ENCODE results near the gene ZNF311.

The ZNF311 gene

GRCh38 chr6:29005183-29005885, at the start of gene ZNF311:
TSS of gene ZNF311 (minus strand) at chr6:29005315. CDS start at chr6:29003954, 1,361 bp downstream.
- DNase-seq: peak; percentile 57

- DNase-seq: no peak
Measured at GRCh38 chr6:29051680-29052079, 46.6 kb upstream of the ZNF311 start.

DNA sequence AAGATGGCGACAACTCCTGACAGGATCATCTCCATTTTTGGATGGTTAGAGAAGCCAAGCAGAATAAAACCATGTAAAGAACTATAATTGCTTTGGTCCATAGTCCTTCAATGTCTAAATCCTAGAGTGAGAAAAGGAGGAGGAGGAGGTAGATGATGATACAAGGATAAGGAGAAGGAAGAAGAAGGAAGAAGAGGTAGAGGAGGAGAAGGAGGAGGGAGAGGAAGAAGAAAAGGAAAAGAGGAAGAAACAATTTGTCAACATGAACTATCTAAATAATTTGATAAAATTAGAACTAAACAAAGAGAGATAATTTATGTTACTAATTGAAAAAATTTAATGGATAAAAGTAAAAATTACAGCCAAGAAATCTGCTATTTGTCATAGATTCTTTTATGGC, 40.0 kb upstream of the ZNF311 start, which contains the start of gene OR2W1:
TSS of gene OR2W1 (minus strand) at position 101 of the 400 bp plus-strand sequence. CDS start at position 101, 0 bp downstream.
- DNase-seq: no peak

GRCh38 chr6:29035951-29036350, 30.8 kb upstream of the ZNF311 start:
- DNase-seq: no peak

DNA sequence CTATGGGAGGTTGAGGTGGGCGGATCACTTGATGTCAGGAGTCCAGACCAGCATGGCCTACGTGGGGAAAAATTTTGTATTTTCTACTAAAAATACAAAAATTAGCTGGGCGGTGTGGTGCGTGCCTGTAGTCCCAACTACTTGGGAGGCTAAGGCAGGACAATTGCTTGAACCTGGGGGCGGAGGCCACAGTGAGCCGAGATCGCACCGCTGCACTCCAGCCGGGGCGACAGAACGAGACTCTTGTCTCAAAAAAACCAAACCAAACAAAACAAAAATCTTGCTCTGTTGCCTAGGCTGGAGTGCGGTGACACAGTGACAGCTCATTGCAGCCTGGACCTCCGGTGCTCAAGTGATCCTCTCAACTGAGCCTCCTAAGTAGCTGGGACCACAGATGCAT, 23.7 kb upstream of the ZNF311 start:
- DNase-seq: no peak

GRCh38 chr6:29025927-29026585, 20.9 kb upstream of the ZNF311 start:
- no peak for DNase-seq

DNA sequence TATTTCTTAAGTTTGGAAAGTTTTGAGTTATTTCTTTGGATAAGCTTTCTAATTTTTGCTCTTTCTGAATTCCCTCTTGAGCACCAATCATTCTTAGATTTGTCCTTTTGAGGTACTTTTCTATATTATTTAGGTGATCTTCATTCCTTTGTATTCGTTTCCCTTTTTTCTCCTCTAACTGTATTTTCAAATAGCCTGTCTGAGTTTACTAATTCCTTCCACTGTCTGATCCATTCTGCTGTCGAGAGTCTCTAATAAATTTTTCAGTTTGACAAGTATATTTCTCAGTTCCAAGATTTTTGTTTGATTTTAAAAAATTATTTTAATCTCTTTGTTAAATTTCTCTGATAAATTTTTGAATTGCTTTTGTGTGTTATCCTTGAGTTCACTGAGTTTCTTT, 16.3 kb upstream of the ZNF311 start:
- DNase-seq: no peak

- no peak for DNase-seq
Measured at GRCh38 chr6:29019629-29020028, 14.5 kb upstream of the ZNF311 start.

DNA sequence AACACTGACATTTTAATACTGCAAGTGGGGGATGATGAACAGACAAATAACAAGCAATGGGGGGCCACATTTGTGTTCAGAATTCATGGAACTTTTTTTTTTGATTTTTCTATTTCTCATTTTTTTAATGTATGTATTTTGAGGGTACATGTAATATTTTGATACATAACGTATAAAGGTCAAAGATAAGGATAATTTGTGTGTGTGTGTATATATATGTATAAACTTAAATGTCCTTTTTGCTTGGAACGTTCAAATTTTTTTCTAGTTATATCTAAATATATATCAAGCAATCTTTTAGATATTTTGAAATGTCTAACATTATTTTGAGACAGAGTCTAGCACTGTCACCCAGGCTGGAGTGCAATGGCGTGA, 12.3 kb upstream of the ZNF311 start:
- DNase-seq: no peak

DNA sequence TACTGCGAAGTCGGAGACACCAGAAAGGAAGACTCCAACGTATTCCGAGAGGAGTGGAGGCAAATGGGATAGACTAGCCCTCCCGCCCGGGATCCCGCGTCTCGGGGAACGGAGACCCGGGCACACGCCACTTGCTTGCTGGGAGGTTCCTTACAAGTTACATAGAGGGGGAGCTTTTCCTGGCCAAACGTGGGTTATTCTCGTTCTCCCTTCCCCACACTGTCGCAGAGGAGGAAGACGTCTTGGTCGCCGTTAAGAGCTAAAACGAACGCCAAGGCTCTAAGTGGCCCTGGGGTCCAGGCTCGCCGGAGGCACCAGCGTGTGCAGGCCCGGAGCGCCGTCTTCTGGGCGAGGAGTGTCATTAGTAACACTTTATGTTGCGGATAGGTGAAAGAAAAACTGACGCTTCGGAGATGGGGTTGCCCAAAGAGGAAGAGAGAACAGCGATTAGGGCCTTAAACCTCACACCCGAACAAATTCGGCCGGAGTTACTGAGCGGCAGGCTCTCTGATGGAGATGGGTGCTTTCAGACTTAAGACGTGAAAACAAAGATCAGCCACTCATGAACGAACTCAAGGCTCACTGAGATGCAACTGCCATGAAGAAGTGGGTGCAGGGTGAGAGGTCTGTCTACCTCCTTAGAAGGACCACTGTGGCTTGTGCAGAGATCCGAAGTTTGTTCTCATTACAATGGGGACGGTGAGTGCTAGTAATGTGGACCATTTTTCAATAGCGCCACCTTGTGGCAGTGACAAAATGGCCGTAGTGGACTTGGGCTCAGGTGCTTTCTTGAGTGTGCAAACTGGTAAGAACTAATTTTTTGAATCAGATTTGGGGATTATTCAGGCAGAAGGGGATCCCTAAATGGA, 11.7 kb upstream of the ZNF311 start:
- DNase-seq: peak; percentile 87

DNA sequence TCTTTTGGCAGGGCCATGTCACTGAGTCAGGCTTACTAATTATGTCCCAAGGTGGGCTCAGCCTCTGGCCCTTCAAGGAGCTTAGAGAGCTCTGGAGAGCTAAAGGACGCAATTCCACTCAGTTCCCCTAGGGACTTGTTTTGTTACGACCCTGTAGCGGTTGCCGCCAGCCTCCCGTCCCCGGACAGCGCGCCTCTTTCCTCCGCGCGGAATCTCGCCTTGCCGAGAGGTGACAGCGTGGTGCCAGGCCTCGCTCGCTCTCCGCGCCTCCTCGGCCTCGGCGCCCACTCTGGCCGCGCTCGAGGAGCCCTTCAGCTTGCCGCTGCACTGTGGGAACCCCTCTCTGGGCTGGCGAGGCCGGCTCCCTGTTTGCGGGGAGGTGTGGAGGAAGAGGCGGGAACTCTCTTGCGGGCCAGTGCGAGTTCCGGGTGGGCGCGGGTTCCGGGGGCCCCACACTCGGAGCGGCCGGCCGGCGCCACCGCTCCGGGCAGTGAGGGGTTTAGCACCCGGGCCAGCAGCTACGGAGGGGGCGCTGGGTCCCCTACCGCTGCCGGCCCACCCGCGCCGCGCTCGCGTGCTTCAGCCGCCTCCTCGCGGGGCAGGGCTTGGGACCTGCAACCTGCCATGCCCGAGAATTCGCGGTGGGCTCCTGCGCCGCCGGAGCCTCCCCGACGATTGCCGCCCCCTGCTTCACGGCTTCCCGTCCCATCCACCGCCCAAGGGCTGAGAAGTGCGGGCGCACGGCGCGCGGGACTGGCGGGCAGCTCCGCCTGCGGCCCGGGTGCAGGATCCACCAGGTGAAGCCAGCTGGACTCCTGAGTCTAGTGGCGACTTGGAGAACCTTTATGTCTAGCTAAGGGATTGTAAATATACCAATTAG, 9.9 kb upstream of the ZNF311 start:
- no peak for DNase-seq

DNA sequence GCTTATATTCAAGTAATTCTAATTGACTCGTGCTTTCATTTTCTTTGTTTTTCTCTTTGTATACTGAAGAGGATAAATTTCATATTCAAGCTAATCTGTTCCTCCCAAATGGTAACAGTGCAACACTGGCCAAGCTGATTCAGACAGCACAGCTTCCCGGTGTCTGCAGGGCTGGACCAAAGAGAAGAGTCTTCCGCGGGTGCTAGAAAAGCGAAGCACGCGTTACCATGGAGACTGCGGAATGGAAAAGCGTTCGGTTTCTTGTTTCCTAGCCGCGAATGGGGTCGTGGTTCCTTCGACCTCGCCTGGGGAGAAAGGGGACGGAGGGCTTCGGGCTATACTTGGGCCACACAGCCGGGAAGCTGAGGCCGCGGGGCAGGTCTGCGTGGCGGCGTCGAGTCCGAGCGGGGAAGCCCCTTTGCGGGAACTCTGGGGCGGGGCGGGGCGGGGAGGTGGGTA, 6.2 kb upstream of the ZNF311 start:
- peak; percentile 49 for DNase-seq

- DNase-seq: no peak
Measured at GRCh38 chr6:29009358-29009757, 4.2 kb upstream of the ZNF311 start.

- no peak for DNase-seq
Measured at GRCh38 chr6:29008089-29008488, 3.0 kb upstream of the ZNF311 start.

DNA sequence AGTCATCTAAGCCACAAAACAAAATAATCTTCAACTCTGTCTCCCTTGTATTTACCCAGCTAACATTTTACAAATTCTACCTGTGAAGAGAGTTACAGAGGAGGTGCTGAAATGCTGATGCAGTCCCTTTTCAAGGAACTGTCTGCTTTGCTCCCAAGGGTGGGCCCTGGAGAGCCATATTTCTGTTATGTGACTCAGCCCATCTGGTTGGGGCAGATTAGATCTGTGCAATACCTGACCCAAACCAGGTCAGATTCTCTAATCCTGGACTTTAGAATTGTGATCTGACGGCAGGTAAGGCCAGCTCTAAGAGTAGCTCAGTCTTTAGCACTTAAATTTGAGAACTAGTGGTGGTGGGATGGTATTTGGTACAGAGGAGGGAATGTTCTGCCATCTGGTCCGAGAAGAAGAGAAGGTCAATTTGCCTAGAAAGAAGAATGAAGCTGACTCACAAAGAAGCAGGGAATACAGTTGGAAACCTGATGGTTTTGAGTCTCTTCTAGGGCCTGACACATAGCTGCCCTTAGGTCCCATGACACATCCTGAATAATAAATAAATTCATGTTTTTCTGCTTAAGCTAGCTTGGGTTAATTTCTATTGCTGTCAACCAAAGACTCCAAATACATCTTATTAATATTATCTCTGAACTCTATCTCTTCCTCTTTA, 8.1 kb downstream of the ZNF311 start:
- no peak for DNase-seq

DNA sequence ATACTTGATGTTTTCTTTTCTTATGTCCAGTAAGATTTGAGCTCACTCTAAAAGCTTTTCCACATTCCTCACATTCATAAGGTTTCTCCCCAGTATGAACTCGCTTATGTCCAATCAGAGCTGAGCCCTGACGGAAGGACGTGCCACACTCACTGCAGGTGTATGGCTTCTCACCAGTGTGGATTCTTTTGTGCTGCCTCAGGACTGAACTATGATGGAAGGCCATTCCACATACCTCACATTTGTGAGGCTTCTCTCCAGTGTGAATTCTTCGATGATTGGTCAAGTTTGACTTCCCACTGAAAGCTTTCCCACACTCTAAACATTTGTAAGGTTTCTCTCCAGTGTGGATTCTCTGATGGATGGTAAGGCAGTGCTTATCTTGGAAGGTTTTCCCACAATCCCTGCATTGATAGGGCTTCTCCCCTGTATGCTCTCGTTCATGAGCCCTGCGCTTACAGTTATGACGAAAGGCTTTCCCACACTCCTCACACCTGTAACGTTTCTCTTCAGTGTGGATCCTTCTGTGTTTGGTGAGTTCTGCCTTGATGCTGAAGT, 9.9 kb downstream of the ZNF311 start:
- no peak for DNase-seq

DNA sequence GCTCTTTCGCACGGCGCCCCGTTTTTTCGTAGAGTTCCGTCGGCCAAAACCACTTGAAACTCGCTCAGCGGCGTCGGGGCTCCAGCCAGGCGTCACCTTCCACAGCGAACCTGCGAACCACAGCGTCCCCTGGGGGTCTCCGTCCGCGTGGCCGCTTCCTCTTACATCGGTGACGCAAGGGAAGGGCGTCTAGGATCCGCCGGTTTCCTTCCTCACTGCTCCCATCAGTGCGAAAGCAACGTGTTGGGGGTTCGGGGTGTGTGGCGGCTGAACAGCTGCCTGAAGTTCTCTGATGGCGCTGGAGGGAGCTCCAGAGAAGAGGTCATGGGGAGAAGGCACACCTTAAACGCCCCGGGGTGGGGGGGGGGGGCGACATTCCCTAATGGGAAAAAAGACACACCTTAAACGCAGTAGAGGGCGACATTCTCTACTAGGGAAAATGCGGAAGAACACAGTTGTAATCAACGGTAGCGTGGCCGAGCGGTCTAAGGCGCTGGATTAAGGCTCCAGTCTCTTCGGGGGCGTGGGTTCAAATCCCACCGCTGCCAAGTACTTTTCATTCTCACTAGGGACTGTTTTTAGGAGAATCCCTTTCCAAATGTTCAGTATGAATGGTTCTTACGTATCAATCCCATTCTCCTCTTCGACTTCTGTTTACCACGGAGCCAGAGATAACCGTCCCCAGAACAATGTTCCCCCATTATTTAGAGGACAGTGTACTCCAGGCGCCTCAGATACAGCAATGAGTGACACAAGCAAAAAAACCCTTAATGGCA, 16.4 kb downstream of the ZNF311 start:
- peak; percentile 79 for DNase-seq

DNA sequence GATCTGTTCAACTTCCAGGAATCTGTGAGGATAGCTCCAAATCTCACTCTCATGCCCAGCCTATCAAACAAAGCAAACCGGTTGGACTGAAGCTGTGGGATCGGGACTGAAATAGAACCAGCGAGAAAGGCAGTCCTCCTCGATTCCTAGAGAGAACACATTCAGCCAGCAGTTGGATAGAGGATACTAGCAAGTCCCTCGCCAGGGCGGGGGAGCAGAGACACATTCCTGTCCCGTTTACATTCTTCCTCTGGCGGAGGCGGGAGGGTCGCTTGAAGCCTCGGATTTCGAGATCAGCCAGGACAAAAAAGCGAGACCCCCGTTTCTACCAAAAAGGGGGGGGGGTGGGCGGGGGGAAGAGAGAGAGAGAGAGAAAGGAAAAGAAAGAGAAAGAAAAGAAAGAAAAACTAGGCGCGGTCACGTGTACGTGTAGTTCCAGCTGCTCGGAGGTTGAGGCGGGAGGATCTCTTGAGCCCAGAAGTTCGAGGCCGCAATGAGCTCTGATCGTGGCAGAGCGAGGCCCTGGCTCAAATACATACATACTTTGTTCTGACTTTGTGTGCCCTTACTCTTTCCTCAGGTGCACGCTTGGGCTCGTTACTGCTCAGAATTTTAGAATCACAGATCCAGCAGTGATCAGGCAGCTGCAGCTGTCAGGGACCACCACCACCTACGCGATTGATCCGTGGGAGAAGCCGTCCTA, 19.5 kb downstream of the ZNF311 start:
- DNase-seq: no peak

- no peak for DNase-seq
Measured at GRCh38 chr6:28983838-28984237, 21.3 kb downstream of the ZNF311 start.
